CD4-positive, alpha-beta T cell treated with Interleukin-17A for 4 hours (primary cell): ENCODE measurements around the gene ATP7B.
"Not testable (repeated sequence)": the region's sequence is repeated elsewhere in the genome, so short reads cannot be mapped to it uniquely, and the experiment has no call there.

Experiments used
- DNase-seq: peaks from one replicate; pipeline ENCODE4 v3.0.0-alpha.2; 2020; ENCODE audit warnings: mixed read lengths

The ATP7B gene

GRCh38 chr13:52010890-52011631 is at the start of gene ATP7B:
Gene ATP7B (minus strand): TSS chr13:52011450. CDS start chr13:52011337, 113 bp downstream.
- peak; percentile 34 for DNase-seq

GRCh38 chr13:52053460-52053859 is 42.2 kb upstream of the ATP7B start:
- DNase-seq: no peak

- DNase-seq: no peak
Measured at GRCh38 chr13:52051400-52051799, 40.1 kb upstream of the ATP7B start.

- DNase-seq: no peak
Measured at GRCh38 chr13:52048516-52048915, 37.3 kb upstream of the ATP7B start.

GRCh38 chr13:52047463-52047862 is 36.2 kb upstream of the ATP7B start:
- no peak for DNase-seq

GRCh38 chr13:52043675-52044074 is 32.4 kb upstream of the ATP7B start:
- no peak for DNase-seq

GRCh38 chr13:52036037-52036436 is 24.8 kb upstream of the ATP7B start:
- no peak for DNase-seq

- DNase-seq: no peak
Measured at GRCh38 chr13:52034616-52035226, 23.5 kb upstream of the ATP7B start.

- DNase-seq: no peak
Measured at GRCh38 chr13:52033039-52033438, 21.8 kb upstream of the ATP7B start.

- DNase-seq: not testable (repeated sequence)
Measured at GRCh38 chr13:52030401-52030800, 19.2 kb upstream of the ATP7B start.

GRCh38 chr13:52029569-52029968 is 18.3 kb upstream of the ATP7B start:
- no peak for DNase-seq

GRCh38 chr13:52027832-52028231 is 16.6 kb upstream of the ATP7B start:
- no peak for DNase-seq

GRCh38 chr13:52026246-52026626 is 15.0 kb upstream of the ATP7B start:
- no peak for DNase-seq

GRCh38 chr13:52025475-52026245 is 14.4 kb upstream of the ATP7B start:
- no peak for DNase-seq

- DNase-seq: no peak
Measured at GRCh38 chr13:52024481-52024880, 13.2 kb upstream of the ATP7B start, which contains the start of gene UTP14C. Gene UTP14C (plus strand): TSS chr13:52024691. CDS start chr13:52028805, 4,114 bp downstream.

GRCh38 chr13:52022356-52022755 is 11.1 kb upstream of the ATP7B start:
- DNase-seq: no peak

GRCh38 chr13:52020191-52020590 is 8.9 kb upstream of the ATP7B start:
- DNase-seq: no peak

GRCh38 chr13:52016296-52016695 is 5.0 kb upstream of the ATP7B start:
- no peak for DNase-seq

- no peak for DNase-seq
Measured at GRCh38 chr13:52012512-52012836, 1.2 kb upstream of the ATP7B start.

GRCh38 chr13:52011632-52012511 is 622 bp upstream of the ATP7B start, which contains the start of gene ALG11:
Gene ALG11 (plus strand): TSS chr13:52012398. CDS start chr13:52012419, 21 bp downstream.
- DNase-seq: peak; percentile 100

- no peak for DNase-seq
Measured at GRCh38 chr13:52009946-52010345, 1.3 kb downstream of the ATP7B start.

GRCh38 chr13:52006523-52007245 is 4.6 kb downstream of the ATP7B start:
- no peak for DNase-seq
